B cell (primary cell): ENCODE measurements around the gene DDX52.

Experiments
- CTCF ChIP-seq: fragments of 200-600 bp; IDR thresholded peaks from one replicate; pipeline ENCODE4 v1.8.0; 2022; ENCODE audit warnings: antibody characterized with exemption, mild to moderate bottlenecking
- EZH2 ChIP-seq: IDR thresholded peaks from 2 replicates; pipeline ENCODE4 v1.6.1; 2012; ENCODE audit warnings: borderline replicate concordance, low read depth, mild to moderate bottlenecking, moderate library complexity, low read length; ENCODE audit not compliant: insufficient read depth, poor library complexity, severe bottlenecking

GRCh38 chr17:37598145-37598544 is 45.1 kb downstream of the DDX52 start:
- TF ChIP-seq CTCF: no peak
- no peak for TF ChIP-seq EZH2
